ENCODE measurements around the gene SIK2. TPM values are rescaled to one million over a fixed set of nuclear protein-coding genes. Genes with fewer than 3 reads are reported as not detected.
"Not testable (repeated sequence)": the region's sequence is repeated elsewhere in the genome, so short reads cannot be mapped to it uniquely, and the experiment has no call there.

SIK2 gene
- total RNA-seq, 4 donors from 2014 or later = 6.6 to 19.1 (median 16.2) TPM

GRCh38 chr11:111644922-111645321, 42.7 kb downstream of the SIK2 start:
- Histone ChIP-seq H3K27ac (peak overlapping the region in 2 of 4 donors; percentile 49 to 68), H3K27me3 (no peaks in the 10 kb centered on the region), H3K4me1 (peaks cover 0 to 18% (median 13%) of the 10 kb centered on the region in 4 donors), H3K9me3 (no peaks in the 10 kb centered on the region), H3K4me3 (no peak overlapping the region), H3K36me3 (no peaks in the 10 kb centered on the region)
- intact Hi-C loops (cut with DNase I; ENCODE audit: low total_unique reads) = no loop called here
- in situ Hi-C loops (cut with MboI; ENCODE audit: low pct_ligation_motif_present in 1 of 4, low pct_unique_long_range_greater_than_20kb in 1 of 4, low sequenced_read_pairs in 3 of 4) = no loop called here
- 94 to 100% methylated on average over 1 of the region's 1 CpG for WGBS, 2 donors (ENCODE audit: low coverage in 1 of 2)
- TF ChIP-seq EP300 (IDR thresholded peaks at IDR 0.05; ENCODE audit: low read depth) (no peak), POLR2AphosphoS5 (IDR thresholded peaks at IDR 0.05) (no peak), CTCF (IDR thresholded peaks at IDR 0.05) (no peak), POLR2A (IDR thresholded peaks at IDR 0.05) (no peak)
- DNase-seq = no peak

DNA sequence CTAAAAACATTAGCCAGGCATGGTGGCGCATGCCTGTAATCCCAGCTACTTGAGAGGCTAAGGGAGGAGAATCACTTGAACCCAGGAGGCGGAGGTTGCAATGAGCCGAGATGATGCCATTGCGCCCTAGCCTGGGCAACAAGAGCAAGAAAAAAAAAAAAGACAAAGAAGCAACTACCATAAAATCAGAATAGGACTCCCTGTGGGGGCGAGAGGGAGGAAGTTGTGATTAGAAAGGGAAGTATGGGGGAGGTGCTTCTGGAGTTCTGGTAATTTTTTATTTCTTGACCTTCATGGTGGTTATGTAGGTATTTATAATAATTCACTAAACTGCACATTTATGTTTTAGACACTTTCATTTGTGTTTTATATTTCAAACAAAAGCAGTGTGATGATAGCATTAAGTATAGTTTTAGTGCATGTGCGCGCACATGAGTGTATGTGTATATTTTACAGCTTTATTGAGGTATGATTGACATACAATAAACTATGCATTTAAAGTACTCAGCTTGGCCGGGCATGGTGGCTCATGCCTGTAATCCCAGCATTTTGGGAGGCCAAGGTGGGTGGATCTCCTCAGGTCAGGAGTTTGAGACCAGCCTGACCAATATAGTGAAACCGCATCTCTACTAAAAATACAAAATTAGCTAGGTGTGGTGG, 43.5 kb downstream of the SIK2 start:
- intact Hi-C loops (cut with DNase I; ENCODE audit: low total_unique reads) = no loop called here

DNA sequence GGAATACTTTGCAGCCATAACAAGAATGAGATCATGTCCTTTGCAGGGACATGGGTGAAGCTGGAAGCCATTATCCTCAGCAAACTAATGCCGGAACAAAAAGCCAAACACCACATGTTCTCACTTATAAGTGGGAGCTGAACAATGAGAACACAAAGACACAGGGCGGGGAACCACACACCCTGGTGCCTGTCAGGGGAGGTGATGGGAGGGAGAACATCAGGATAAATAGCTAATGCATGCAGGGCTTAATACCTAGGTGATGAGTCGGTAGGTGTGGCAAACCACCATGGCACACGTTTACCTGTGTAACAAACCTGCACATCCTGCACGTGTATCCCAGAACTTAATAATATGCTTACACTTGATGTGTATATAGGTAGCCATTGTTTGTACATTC, 49.1 kb downstream of the SIK2 start:
- H3K4me3 ChIP-seq; H3K9me3 ChIP-seq; in situ Hi-C loops (cut with MboI; ENCODE audit: low pct_ligation_motif_present in 1 of 4, low pct_unique_long_range_greater_than_20kb in 1 of 4, low sequenced_read_pairs in 3 of 4); intact Hi-C loops (cut with DNase I; ENCODE audit: low total_unique reads); H3K4me1 ChIP-seq; H3K27me3 ChIP-seq; H3K27ac ChIP-seq; H3K36me3 ChIP-seq; DNase-seq: not testable (repeated sequence)
- 94% methylated on average over 5 of the region's 5 CpGs; no CpG with 5 or more reads in 1 of the 2 donors for WGBS, 2 donors (ENCODE audit: low coverage in 1 of 2)

More for the DNA sequence above, 43.5 kb downstream of the SIK2 start:
- Histone ChIP-seq H3K4me1 (peaks cover 0 to 18% (median 13%) of the 10 kb centered on the region in 4 donors), H3K4me3 (no peak overlapping the region), H3K36me3 (peaks cover 0 to 4% (median 0%) of the 10 kb centered on the region in 4 donors), H3K27me3 (no peaks in the 10 kb centered on the region), H3K27ac (peak overlapping the region; percentile 4 to 68 (median 48)), H3K9me3 (no peaks in the 10 kb centered on the region)
- DNase-seq = peak; percentile 23
- TF ChIP-seq POLR2AphosphoS5 (IDR thresholded peaks at IDR 0.05) (peak in 1 of 3 donors; percentile 12), CTCF (IDR thresholded peaks at IDR 0.05) (no peak), EP300 (IDR thresholded peaks at IDR 0.05; ENCODE audit: low read depth) (no peak), POLR2A (IDR thresholded peaks at IDR 0.05) (no peak)
- in situ Hi-C loops (cut with MboI; ENCODE audit: low pct_ligation_motif_present in 1 of 4, low pct_unique_long_range_greater_than_20kb in 1 of 4, low sequenced_read_pairs in 3 of 4) = no loop called here
- WGBS, 2 donors (ENCODE audit: low coverage in 1 of 2) = 55 to 67% methylated on average over 9 of the region's 9 CpGs

- H3K36me3 ChIP-seq = peaks cover 0 to 4% (median 0%) of the 10 kb centered on the region in 4 donors
- H3K27ac ChIP-seq = no peak overlapping the region
- 89 to 100% methylated on average over 1 to 2 of the region's 2 CpGs for WGBS, 2 donors (ENCODE audit: low coverage in 1 of 2)
- TF ChIP-seq POLR2A (IDR thresholded peaks at IDR 0.05) (no peak), CTCF (IDR thresholded peaks at IDR 0.05) (no peak), EP300 (IDR thresholded peaks at IDR 0.05; ENCODE audit: low read depth) (no peak), POLR2AphosphoS5 (IDR thresholded peaks at IDR 0.05) (no peak)
- H3K9me3 ChIP-seq = no peaks in the 10 kb centered on the region
- no peaks in the 10 kb centered on the region for H3K4me1 ChIP-seq
- in situ Hi-C loops (cut with MboI; ENCODE audit: low pct_ligation_motif_present in 1 of 4, low pct_unique_long_range_greater_than_20kb in 1 of 4, low sequenced_read_pairs in 3 of 4) (no loop called here), intact Hi-C loops (cut with DNase I; ENCODE audit: low total_unique reads) (no loop called here)
- H3K27me3 ChIP-seq = no peaks in the 10 kb centered on the region
- no peak for DNase-seq
- no peak overlapping the region for H3K4me3 ChIP-seq
These were observed 49.9 kb downstream of the SIK2 start for GRCh38 chr11:111652184-111652583.

- H3K4me1 ChIP-seq = no peaks in the 10 kb centered on the region
- in situ Hi-C loops (cut with MboI; ENCODE audit: low pct_ligation_motif_present in 1 of 4, low pct_unique_long_range_greater_than_20kb in 1 of 4, low sequenced_read_pairs in 3 of 4) = no loop called here
- no peaks in the 10 kb centered on the region for H3K9me3 ChIP-seq
- TF ChIP-seq CTCF (IDR thresholded peaks at IDR 0.05) = no peak
- TF ChIP-seq POLR2AphosphoS5 (IDR thresholded peaks at IDR 0.05) = no peak
- no peak for TF ChIP-seq POLR2A (IDR thresholded peaks at IDR 0.05)
- TF ChIP-seq EP300 (IDR thresholded peaks at IDR 0.05; ENCODE audit: low read depth) = no peak
- peaks cover 0 to 4% (median 0%) of the 10 kb centered on the region in 4 donors for H3K36me3 ChIP-seq
- H3K4me3 ChIP-seq = no peak overlapping the region
- DNase-seq = no peak
- no peaks in the 10 kb centered on the region for H3K27me3 ChIP-seq
- H3K27ac ChIP-seq = no peak overlapping the region
- intact Hi-C loops (cut with DNase I; ENCODE audit: low total_unique reads) = no loop called here
These were observed 52.4 kb downstream of the SIK2 start for GRCh38 chr11:111654601-111655000.
